ENCODE results near the gene PDCD4.

DNA sequence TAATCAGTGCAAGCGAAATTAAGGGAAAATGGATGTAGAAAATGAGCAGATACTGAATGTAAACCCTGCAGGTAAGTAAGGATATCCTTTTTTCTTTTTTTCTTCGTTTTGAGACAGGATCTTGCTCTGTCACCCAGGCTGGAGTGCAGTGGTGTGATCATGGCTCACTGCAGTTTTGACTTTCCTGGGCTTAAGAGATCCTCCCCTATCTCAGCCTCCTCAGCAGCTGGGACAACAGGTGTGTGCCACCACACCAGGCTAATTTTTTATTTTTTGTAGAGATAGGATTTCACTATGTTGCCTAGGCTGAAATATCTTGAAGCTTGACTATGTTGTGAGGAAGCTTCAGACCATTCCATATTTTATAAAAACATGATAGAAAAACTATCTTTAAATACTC, 4.3 kb downstream of the PDCD4 start:
- TF ChIP-seq, protein P1, sequence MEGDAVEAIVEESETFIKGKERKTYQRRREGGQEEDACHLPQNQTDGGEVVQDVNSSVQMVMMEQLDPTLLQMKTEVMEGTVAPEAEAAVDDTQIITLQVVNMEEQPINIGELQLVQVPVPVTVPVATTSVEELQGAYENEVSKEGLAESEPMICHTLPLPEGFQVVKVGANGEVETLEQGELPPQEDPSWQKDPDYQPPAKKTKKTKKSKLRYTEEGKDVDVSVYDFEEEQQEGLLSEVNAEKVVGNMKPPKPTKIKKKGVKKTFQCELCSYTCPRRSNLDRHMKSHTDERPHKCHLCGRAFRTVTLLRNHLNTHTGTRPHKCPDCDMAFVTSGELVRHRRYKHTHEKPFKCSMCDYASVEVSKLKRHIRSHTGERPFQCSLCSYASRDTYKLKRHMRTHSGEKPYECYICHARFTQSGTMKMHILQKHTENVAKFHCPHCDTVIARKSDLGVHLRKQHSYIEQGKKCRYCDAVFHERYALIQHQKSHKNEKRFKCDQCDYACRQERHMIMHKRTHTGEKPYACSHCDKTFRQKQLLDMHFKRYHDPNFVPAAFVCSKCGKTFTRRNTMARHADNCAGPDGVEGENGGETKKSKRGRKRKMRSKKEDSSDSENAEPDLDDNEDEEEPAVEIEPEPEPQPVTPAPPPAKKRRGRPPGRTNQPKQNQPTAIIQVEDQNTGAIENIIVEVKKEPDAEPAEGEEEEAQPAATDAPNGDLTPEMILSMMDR (CRISPR knock-in tag; IDR thresholded peaks at IDR 0.05) = no peak
- TF ChIP-seq SP2 (CRISPR knock-in tag; IDR thresholded peaks at IDR 0.05) (no peak), POLR2A (IDR thresholded peaks at IDR 0.05; ENCODE audit: insufficient read depth in 1 of 2, low read depth in 2 of 2, low read length in 2 of 2) (no peak), POLR2AphosphoS5 (IDR thresholded peaks at IDR 0.05; ENCODE audit: low read depth, low read length) (no peak), GTF3A (CRISPR knock-in tag; conservative IDR thresholded peaks at IDR 0.05) (no peak), RXRB (CRISPR knock-in tag; IDR thresholded peaks at IDR 0.05; ENCODE audit: borderline replicate concordance) (no peak)
- TF ChIP-seq, protein P2, sequence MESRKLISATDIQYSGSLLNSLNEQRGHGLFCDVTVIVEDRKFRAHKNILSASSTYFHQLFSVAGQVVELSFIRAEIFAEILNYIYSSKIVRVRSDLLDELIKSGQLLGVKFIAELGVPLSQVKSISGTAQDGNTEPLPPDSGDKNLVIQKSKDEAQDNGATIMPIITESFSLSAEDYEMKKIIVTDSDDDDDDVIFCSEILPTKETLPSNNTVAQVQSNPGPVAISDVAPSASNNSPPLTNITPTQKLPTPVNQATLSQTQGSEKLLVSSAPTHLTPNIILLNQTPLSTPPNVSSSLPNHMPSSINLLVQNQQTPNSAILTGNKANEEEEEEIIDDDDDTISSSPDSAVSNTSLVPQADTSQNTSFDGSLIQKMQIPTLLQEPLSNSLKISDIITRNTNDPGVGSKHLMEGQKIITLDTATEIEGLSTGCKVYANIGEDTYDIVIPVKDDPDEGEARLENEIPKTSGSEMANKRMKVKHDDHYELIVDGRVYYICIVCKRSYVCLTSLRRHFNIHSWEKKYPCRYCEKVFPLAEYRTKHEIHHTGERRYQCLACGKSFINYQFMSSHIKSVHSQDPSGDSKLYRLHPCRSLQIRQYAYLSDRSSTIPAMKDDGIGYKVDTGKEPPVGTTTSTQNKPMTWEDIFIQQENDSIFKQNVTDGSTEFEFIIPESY (CRISPR knock-in tag; IDR thresholded peaks at IDR 0.05) = no peak
- TF ChIP-seq, protein P3, sequence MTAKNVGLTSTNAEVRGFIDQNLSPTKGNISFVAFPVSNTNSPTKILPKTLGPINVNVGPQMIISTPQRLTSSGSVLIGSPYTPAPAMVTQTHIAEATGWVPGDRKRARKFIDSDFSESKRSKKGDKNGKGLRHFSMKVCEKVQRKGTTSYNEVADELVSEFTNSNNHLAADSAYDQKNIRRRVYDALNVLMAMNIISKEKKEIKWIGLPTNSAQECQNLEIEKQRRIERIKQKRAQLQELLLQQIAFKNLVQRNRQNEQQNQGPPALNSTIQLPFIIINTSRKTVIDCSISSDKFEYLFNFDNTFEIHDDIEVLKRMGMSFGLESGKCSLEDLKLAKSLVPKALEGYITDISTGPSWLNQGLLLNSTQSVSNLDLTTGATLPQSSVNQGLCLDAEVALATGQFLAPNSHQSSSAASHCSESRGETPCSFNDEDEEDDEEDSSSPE (CRISPR knock-in tag; IDR thresholded peaks at IDR 0.05) = no peak
